Ovary (tissue), 3 donors: ENCODE results near the gene PCDH18.

Experiments used
- CTCF ChIP-seq, 3 donors: fragments of 450-650 bp in 2 of 3; fragments of 200-600 bp in 1 of 3; IDR thresholded peaks; one replicate each; pipeline versions ENCODE4 v1.5.1 to v1.8.0; 2016 to 2022; ENCODE audit warnings: antibody characterized with exemption in 3 of 3, mild to moderate bottlenecking in 1 of 3
- EP300 ChIP-seq: sonication (generic); formaldehyde crosslinking; IDR thresholded peaks from one replicate; pipeline ENCODE4 v1.6.1; 2017; ENCODE audit warnings: antibody characterized with exemption
- POLR2A ChIP-seq: fragments of 450-650 bp; IDR thresholded peaks from one replicate; pipeline ENCODE4 v1.6.1; 2017; ENCODE audit warnings: antibody characterized with exemption, mild to moderate bottlenecking, moderate library complexity
- donor health status: DM: no; HTN: no; CAD: no.

- no peak for TF ChIP-seq CTCF (IDR thresholded peaks at IDR 0.05)
- TF ChIP-seq POLR2A, result no peak
- TF ChIP-seq EP300, result no peak
Measured at GRCh38 chr4:137474711-137475301, 57.5 kb downstream of the PCDH18 start.
